IMR-90 (cell line): ENCODE measurements around the gene NUP205. TPM values are rescaled to one million over a fixed set of nuclear protein-coding genes. Genes with fewer than 3 reads are reported as not detected.

ENCODE experiments used
- ATAC-seq: fragments of 200-7000 bp; cut with Tn5 transposase; 2 replicates; pipeline ENCODE4 v1.9.1; 2020; ENCODE audit warnings: low read depth, mild to moderate bottlenecking, moderate library complexity
- BruUV-seq: library from RNA; stranded (reverse); fragments of 400-500 nt; replicated peaks from 2 replicates; lab custom pipeline; 2021; lab: Mats Ljungman, UMichigan
- CTCF ChIA-PET: fragments of 300-600 bp; formaldehyde crosslinking; extraction: SDS; loops from one replicate; lab custom pipeline; 2021; ENCODE audit warnings: antibody characterized with exemption; lab: Yijun Ruan, JAX
- POLR2A ChIA-PET: fragments of 300-600 bp; sonication (Branson Sonifier 250); formaldehyde crosslinking; loops from one replicate; lab custom pipeline; 2022; ENCODE audit warnings: antibody characterized with exemption; ENCODE audit not compliant: unreplicated experiment; lab: Charles Lee
- DNase-seq: peaks from one replicate; pipeline ENCODE4 v3.0.0; 2013
- H2AFZ ChIP-seq: replicated peaks from 2 replicates; pipeline ENCODE3; 2013; ENCODE audit warnings: low read length, mild to moderate bottlenecking; ENCODE audit not compliant: poor library complexity
- H2AK5ac ChIP-seq: 2 replicates; pipeline ENCODE4 v1.6.1; 2013; ENCODE audit warnings: low read depth, low read length, inconsistent platforms
- H2AK9ac ChIP-seq: replicated peaks from 2 replicates; pipeline ENCODE3; 2013; ENCODE audit warnings: mild to moderate bottlenecking, low read depth, low read length, moderate library complexity; ENCODE audit not compliant: poor library complexity
- H2BK120ac ChIP-seq: 2 replicates; pipeline ENCODE4 v1.6.1; 2013; ENCODE audit warnings: low read depth, low read length, inconsistent platforms
- H2BK15ac ChIP-seq: 3 replicates; pipeline ENCODE4 v1.6.1; 2013; ENCODE audit warnings: low read depth, low read length, inconsistent platforms
- H2BK20ac ChIP-seq: 2 replicates; pipeline ENCODE4 v1.6.1; 2013; ENCODE audit warnings: low read depth, mild to moderate bottlenecking, inconsistent platforms, low read length, moderate library complexity
- H2BK5ac ChIP-seq: 2 replicates; pipeline ENCODE4 v1.6.1; 2013; ENCODE audit warnings: mild to moderate bottlenecking, low read depth, low read length, inconsistent platforms; ENCODE audit not compliant: poor library complexity, severe bottlenecking
- H3K14ac ChIP-seq: replicated peaks from 2 replicates; pipeline ENCODE4 v1.6.1; 2013; ENCODE audit warnings: low read depth, low read length, inconsistent platforms
- H3K18ac ChIP-seq: 2 replicates; pipeline ENCODE4 v1.6.1; 2013; ENCODE audit warnings: low read depth, low read length, control low read depth
- H3K23ac ChIP-seq: 2 replicates; pipeline ENCODE4 v1.6.1; 2013; ENCODE audit warnings: low read depth, low read length, inconsistent platforms
- H3K27ac ChIP-seq: 2 replicates; pipeline ENCODE4 v1.5.1; 2013; ENCODE audit warnings: mild to moderate bottlenecking, control low read depth, low read length; ENCODE audit not compliant: insufficient read depth
- H3K27me3 ChIP-seq: 2 replicates; pipeline ENCODE4 v1.6.1; 2013; ENCODE audit warnings: low read length; ENCODE audit not compliant: control insufficient read depth, insufficient read depth
- H3K36me3 ChIP-seq: 2 replicates; pipeline ENCODE4 v1.6.1; 2013; ENCODE audit warnings: low read length, mixed read lengths; ENCODE audit not compliant: control insufficient read depth, insufficient read depth
- H3K4ac ChIP-seq: 2 replicates; pipeline ENCODE4 v1.6.1; 2013; ENCODE audit warnings: low read depth, low read length, inconsistent platforms
- H3K4me1 ChIP-seq: 2 replicates; pipeline ENCODE4 v1.6.1; 2013; ENCODE audit warnings: low read length, mixed read lengths; ENCODE audit not compliant: control insufficient read depth, insufficient read depth
- H3K4me2 ChIP-seq: 2 replicates; pipeline ENCODE4 v1.6.1; 2013; ENCODE audit warnings: low read depth, mild to moderate bottlenecking, control low read depth, low read length, moderate library complexity
- H3K4me3 ChIP-seq: 2 replicates; pipeline ENCODE4 v1.5.1; 2013; ENCODE audit warnings: low read depth, mild to moderate bottlenecking, control low read depth, low read length, moderate library complexity; ENCODE audit not compliant: insufficient read depth
- H3K56ac ChIP-seq: 2 replicates; pipeline ENCODE4 v1.6.1; 2013; ENCODE audit warnings: low read length, inconsistent platforms; ENCODE audit not compliant: insufficient read depth; ENCODE audit errors: extremely low read depth
- H3K79me1 ChIP-seq, 2 experiments: 2 replicates each; pipeline ENCODE4 v1.6.1; 2013; ENCODE audit warnings: low read length in 2 of 2, inconsistent platforms in 1 of 2, low read depth in 1 of 2
- H3K9ac ChIP-seq: 2 replicates; pipeline ENCODE4 v1.6.1; 2013; ENCODE audit warnings: low read depth, low read length, control low read depth
- H3K9me1 ChIP-seq: 2 replicates; pipeline ENCODE4 v1.6.1; 2013; ENCODE audit warnings: low read length, inconsistent platforms; ENCODE audit not compliant: insufficient read depth
- H3K9me3 ChIP-seq: 2 replicates; pipeline ENCODE4 v1.6.1; 2013; ENCODE audit warnings: low read length; ENCODE audit not compliant: control insufficient read depth, insufficient read depth
- H4K20me1 ChIP-seq: 2 replicates; pipeline ENCODE4 v1.6.1; 2013; ENCODE audit warnings: low read length, inconsistent platforms; ENCODE audit not compliant: insufficient read depth
- H4K5ac ChIP-seq: 2 replicates; pipeline ENCODE4 v1.6.1; 2013; ENCODE audit warnings: mild to moderate bottlenecking, low read depth, low read length, control low read depth
- H4K8ac ChIP-seq, 2 experiments: 2 replicates each; pipeline ENCODE4 v1.6.1; 2013; ENCODE audit warnings: low read depth in 2 of 2, low read length in 2 of 2, control low read depth in 1 of 2, inconsistent platforms in 1 of 2
- H4K91ac ChIP-seq: 2 replicates; pipeline ENCODE4 v1.6.1; 2013; ENCODE audit warnings: low read depth, low read length, inconsistent platforms; ENCODE audit not compliant: insufficient read depth
- BHLHE40 ChIP-seq: fragments of 150-350 bp; IDR thresholded peaks from 2 replicates; pipeline ENCODE4 v1.6.1; 2016; ENCODE audit warnings: mild to moderate bottlenecking, low read depth, low read length
- CEBPB ChIP-seq: IDR thresholded peaks from 2 replicates; pipeline ENCODE4 v1.6.1; 2012; ENCODE audit warnings: low read depth, low read length, improper control_type of control experiment
- CHD1 ChIP-seq: IDR thresholded peaks from 2 replicates; pipeline ENCODE4 v1.6.1; 2012; ENCODE audit warnings: low read depth, low read length, improper control_type of control experiment
- CTCF ChIP-seq: conservative IDR thresholded peaks from 2 replicates; pipeline ENCODE4 v1.5.1; 2012; ENCODE audit warnings: mild to moderate bottlenecking, low read depth, low read length, improper control_type of control experiment
- ELK1 ChIP-seq: fragments of 150-350 bp; IDR thresholded peaks from 2 replicates; pipeline ENCODE4 v1.6.1; 2016; ENCODE audit warnings: low read depth, mild to moderate bottlenecking, low read length, moderate library complexity, borderline replicate concordance
- FOS ChIP-seq: fragments of 150-350 bp; IDR thresholded peaks from 2 replicates; pipeline ENCODE4 v1.6.1; 2016; ENCODE audit warnings: low read depth, low read length
- MAZ ChIP-seq: IDR thresholded peaks from 2 replicates; pipeline ENCODE4 v1.6.1; 2012; ENCODE audit warnings: low read depth, mild to moderate bottlenecking, low read length, improper control_type of control experiment, moderate library complexity, borderline replicate concordance
- MXI1 ChIP-seq: IDR thresholded peaks from 2 replicates; pipeline ENCODE4 v1.6.1; 2012; ENCODE audit warnings: low read depth, mild to moderate bottlenecking, low read length, moderate library complexity, borderline replicate concordance
- NFE2L2 ChIP-seq: fragments of 150-350 bp; IDR thresholded peaks from 2 replicates; pipeline ENCODE4 v1.6.1; 2016; ENCODE audit warnings: low read depth, mild to moderate bottlenecking, low read length
- POLR2A ChIP-seq: IDR thresholded peaks from 2 replicates; pipeline ENCODE4 v1.6.1; 2012; ENCODE audit warnings: mild to moderate bottlenecking, low read depth, low read length
- RAD21 ChIP-seq: IDR thresholded peaks from 2 replicates; pipeline ENCODE4 v1.6.1; 2012; ENCODE audit warnings: low read length, improper control_type of control experiment
- RCOR1 ChIP-seq: IDR thresholded peaks from 2 replicates; pipeline ENCODE4 v1.6.1; 2012; ENCODE audit warnings: mild to moderate bottlenecking, low read length, improper control_type of control experiment; ENCODE audit not compliant: insufficient replicate concordance
- RFX5 ChIP-seq: IDR thresholded peaks from 2 replicates; pipeline ENCODE4 v1.8.0; 2012; ENCODE audit warnings: low read depth, mild to moderate bottlenecking, low read length, moderate library complexity
- SMC3 ChIP-seq: fragments of 150-350 bp; IDR thresholded peaks from 2 replicates; pipeline ENCODE4 v1.6.1; 2016; ENCODE audit warnings: low read depth, mild to moderate bottlenecking, antibody characterized with exemption, low read length, moderate library complexity
- USF2 ChIP-seq: fragments of 150-350 bp; IDR thresholded peaks from 2 replicates; pipeline ENCODE4 v1.6.1; 2017; ENCODE audit warnings: mild to moderate bottlenecking, antibody characterized with exemption, low read length, low read depth
- WGBS, 2 experiments: methylation state at CpG; one replicate each; pipeline versions ENCODE4 v1.1.5 to v1.1.7; 2013; ENCODE audit warnings: missing lambda C conversion rate in 2 of 2; ENCODE audit not compliant: insufficient read length in 1 of 2; ENCODE audit errors: extremely low coverage in 2 of 2; 5-methylcytosine and 5-hydroxymethylcytosine counted together
- dilution Hi-C: fragments of 300-500 bp; cut with HindIII; formaldehyde crosslinking; loops from one replicate; pipeline ENCODE4 v1.14.3; 2018; ENCODE audit warnings: low sequenced_read_pairs; ENCODE audit not compliant: unreplicated experiment
- in situ Hi-C: fragments of 300-500 bp; cut with MboI; formaldehyde crosslinking; loops from 3 replicates; pipeline ENCODE4 v1.14.3; 2019; ENCODE audit warnings: low sequenced_read_pairs, inconsistent platforms, mixed read lengths
- intact Hi-C: fragments of 100-400 bp; cut with micrococcal nuclease; formaldehyde crosslinking; loops from 2 replicates; pipeline ENCODE4 v1.10.0; 2022
- polyA plus RNA-seq, 3 experiments: library from polyadenylated mRNA; depleted of rRNA; stranded (reverse); fragments of >200 nt; gene quantifications; 2 replicates each; pipeline ENCODE4 v1.2.3, GENCODE V29; 2012; ENCODE audit warnings: low replicate concordance in 1 of 3
- total RNA-seq: library from RNA; depleted of rRNA; stranded (reverse); fragments of >200 nt; gene quantifications from 2 replicates; pipeline ENCODE4 v1.2.3, GENCODE V29; 2012

The NUP205 gene
- total and polyA plus RNA-seq, 2 of the 4 experiments (the other 2 are of a cell fraction), result 29.5 to 84.6 TPM

- H3K4me3 ChIP-seq, result no peak overlapping the region
- H4K20me1 ChIP-seq, result peaks cover 24% of the 10 kb centered on the region; the same call in 1 of the 2 replicates
- no peaks in the 10 kb centered on the region for H3K36me3 ChIP-seq
- H3K9ac ChIP-seq, result no peak overlapping the region
- ChIA-PET POLR2A (no interaction called here), CTCF (no interaction called here)
- dilution Hi-C loops, result no loop called here
- no peak overlapping the region for H2BK120ac ChIP-seq
- ATAC-seq (no peak), DNase-seq (peak; percentile 52)
- in situ Hi-C loops, result no loop called here
- no peak overlapping the region for H3K4me2 ChIP-seq
- H2BK20ac ChIP-seq, result no peak overlapping the region
- H4K8ac ChIP-seq, result no peak overlapping the region
- H3K27ac ChIP-seq, result no peak overlapping the region
- no CpG with 5 or more reads among the region's 2 CpGs for WGBS, 2 experiments
- H3K4me1 ChIP-seq, result no peaks in the 10 kb centered on the region
- BruUV-seq, result no TSS peak
- H2BK5ac ChIP-seq, result no peak overlapping the region
- no peak overlapping the region for H2AK9ac ChIP-seq
- no peak overlapping the region for H3K4ac ChIP-seq
- H3K27me3 ChIP-seq, result no peaks in the 10 kb centered on the region
- intact Hi-C loops, result loop anchor here (2.0 to 5.0 kb wide), 2 partner anchors 44 to 300 kb away; partner anchors contain the start of genes NUP205 and WDR91
- H3K23ac ChIP-seq, result no peak overlapping the region
- no peak overlapping the region for H2AK5ac ChIP-seq
- no peak overlapping the region for H3K56ac ChIP-seq
- no peak overlapping the region for H2BK15ac ChIP-seq
- H3K9me3 ChIP-seq, result no peaks in the 10 kb centered on the region
- H4K91ac ChIP-seq, result no peak overlapping the region
- no peak overlapping the region for H2AFZ ChIP-seq
- H3K79me1 ChIP-seq, result peaks cover 0 to 13% of the 10 kb centered on the region in 2 experiments; a peak in 2 of 4 replicates
- no peak overlapping the region for H3K18ac ChIP-seq
- H3K9me1 ChIP-seq, result no peaks in the 10 kb centered on the region
- H3K14ac ChIP-seq, result no peak overlapping the region
- H4K5ac ChIP-seq, result no peak overlapping the region
- TF ChIP-seq SMC3 (peak; percentile 29; the same call in 1 of the 2 replicates), MXI1 (no peak), RFX5 (no peak), ELK1 (no peak), RAD21 (peak; percentile 47), RCOR1 (no peak), BHLHE40 (no peak), CEBPB (no peak), USF2 (no peak), POLR2A (no peak), FOS (no peak), CHD1 (no peak), NFE2L2 (peak; percentile 82), CTCF (peak; percentile 53), MAZ (no peak)
Observed at GRCh38 chr7:135512135-135512887, 45.4 kb upstream of the NUP205 start.
